ENCODE data around the gene TRAM2. TPM values are rescaled to one million over a fixed set of nuclear protein-coding genes. Genes with fewer than 3 reads are reported as not detected.

The TRAM2 gene
- polyA plus RNA-seq (ENCODE audit: insufficient read length in 3 of 3), result 10 to 100 TPM; 41.7 to 47.6 (median 46.8) TPM

DNA sequence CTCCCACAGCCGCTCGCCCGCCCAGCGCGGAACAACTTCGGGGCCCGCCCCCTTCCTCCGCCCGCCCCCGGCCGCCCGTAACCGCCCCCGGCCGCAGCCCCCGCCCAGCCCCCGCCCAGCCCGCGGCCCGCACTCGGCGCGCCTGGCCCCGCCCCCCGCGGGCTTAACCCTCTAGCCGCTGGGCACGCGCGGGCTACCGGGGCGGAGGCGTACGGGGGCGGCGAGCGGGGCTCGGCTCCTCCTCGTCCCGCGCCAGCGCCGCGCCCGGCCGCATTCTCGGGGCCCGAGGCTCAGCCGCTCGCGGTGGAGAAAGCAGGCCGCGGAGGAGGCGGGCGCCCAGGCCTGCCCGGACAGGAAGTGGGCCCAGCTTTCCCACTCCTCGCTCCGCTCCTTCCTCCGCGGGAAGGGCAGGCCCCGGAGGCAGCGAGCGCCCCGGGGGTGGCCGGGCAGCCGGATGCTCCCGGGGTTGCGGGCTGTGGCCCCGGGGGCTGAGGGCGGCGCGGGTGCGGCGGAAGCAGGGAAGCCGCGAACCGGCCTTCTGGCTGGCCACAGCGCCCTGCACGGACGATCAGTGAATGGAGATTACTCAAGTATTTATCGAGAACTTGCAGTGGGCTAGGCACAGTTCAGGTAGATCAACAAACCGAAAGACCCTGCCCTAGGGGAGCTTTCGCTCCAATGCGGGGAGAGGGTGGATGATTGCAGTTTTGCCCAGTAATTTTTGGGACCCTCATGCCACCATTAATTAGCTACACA is at the start of gene TRAM2:
Gene TRAM2 (minus strand): TSS at position 39 of the 756 bp plus-strand sequence. CDS start 145 bp downstream, outside the sequence.
- DNase-seq (ENCODE audit: low read depth in 3 of 3, low spot score in 2 of 3), result peak in 2 of 3 donors; percentile 63 to 66

DNA sequence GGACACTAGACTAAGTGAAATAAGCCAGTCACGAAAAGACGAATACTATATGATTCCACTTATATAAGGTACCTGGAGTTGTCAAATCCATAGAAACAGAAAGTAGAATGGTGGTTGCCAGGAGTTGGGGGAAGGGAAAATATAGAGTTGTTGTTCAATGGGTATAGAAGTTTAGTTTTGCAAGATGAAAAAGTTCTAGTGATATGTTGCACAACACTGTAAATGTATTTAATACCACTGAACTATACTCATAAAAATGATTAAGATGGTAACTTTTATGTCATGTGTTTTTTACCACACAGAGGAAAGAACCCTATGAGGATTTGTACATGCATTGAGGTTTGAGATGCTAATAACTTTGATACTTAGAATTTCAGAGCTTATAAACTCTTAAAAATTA is 46.0 kb upstream of the TRAM2 start:
- DNase-seq (ENCODE audit: low read depth in 3 of 3, low spot score in 2 of 3), result no peak

DNA sequence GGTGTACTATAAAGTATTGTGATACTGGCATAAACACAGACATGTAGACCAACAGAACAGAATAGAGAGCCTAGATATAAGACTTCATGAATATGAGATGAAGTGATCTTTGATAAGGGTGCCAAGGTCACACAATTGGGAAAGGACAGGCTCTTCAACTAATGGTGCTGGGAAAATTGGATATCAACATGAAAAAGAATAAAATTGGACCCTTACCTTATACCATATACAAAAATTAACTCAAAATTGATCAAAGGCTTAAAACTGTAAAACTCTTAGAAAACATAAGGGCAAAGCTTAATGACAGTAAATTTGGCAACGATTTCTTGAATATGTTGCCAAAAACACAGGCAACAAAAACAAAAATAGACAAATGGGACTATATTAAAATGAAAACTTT is 44.8 kb upstream of the TRAM2 start:
- DNase-seq (ENCODE audit: low read depth in 3 of 3, low spot score in 2 of 3), result no peak

GRCh38 chr6:52620906-52621190 is 44.0 kb upstream of the TRAM2 start:
- DNase-seq (ENCODE audit: low read depth in 3 of 3, low spot score in 2 of 3), result no peak

DNA sequence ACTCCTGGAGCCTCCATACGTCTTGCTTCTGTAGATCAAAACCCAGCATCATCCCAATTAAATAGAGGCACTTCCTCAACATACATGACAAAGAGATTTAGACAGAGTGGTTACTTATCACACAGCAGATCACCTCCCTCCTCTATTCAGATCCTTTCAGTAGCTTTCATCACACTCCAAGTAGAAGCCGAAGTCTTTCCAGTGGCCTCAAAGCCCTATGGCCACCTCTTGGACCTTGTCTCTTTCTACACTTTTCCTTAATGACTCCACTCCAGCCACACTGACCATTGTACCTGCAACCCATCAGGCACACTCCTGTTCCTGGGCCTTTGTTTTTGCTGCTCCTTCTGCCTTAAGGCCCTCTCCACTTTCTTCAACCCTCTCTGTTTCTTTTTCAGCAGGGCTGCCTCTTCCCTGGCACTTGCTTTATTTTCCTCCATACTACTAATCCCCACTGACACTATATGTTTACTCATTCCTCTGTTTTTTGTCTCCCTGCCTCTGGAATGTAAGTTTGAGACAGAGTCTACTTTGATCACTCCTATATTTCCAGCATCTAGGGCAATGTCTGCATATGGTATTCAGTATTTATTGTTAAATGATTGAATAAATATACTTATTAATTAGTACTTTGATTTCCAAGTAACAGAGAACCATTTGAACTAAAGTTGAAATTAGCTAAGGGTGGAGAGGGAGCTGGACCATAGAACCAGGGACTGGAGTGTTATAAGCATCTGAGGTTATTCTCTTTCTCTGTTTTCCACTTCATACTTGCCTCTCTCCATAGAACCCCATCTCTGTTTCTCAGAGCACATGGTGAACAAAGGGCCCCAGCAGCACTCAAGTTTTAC is 43.4 kb upstream of the TRAM2 start:
- no peak for DNase-seq (ENCODE audit: low read depth in 3 of 3, low spot score in 2 of 3)

DNA sequence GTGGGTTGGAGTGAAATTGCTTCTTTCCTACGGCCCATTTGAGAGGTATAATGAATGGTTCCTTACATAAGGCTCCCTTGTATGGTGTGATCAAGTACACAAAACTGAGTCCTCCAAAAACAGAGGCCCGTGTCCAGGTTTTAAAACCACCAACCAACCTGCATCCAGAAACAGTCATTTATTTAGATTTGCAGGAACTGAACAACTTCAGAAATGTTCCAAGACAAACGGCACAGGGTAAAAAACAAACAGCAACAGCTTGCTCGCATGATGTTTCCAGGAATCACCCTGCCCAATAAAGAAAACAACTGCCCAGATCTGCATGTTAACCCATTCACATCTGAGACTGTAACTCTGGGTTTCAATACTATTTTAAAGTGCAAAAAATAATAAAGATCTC is 40.2 kb upstream of the TRAM2 start:
- no peak for DNase-seq (ENCODE audit: low read depth in 3 of 3, low spot score in 2 of 3)

DNA sequence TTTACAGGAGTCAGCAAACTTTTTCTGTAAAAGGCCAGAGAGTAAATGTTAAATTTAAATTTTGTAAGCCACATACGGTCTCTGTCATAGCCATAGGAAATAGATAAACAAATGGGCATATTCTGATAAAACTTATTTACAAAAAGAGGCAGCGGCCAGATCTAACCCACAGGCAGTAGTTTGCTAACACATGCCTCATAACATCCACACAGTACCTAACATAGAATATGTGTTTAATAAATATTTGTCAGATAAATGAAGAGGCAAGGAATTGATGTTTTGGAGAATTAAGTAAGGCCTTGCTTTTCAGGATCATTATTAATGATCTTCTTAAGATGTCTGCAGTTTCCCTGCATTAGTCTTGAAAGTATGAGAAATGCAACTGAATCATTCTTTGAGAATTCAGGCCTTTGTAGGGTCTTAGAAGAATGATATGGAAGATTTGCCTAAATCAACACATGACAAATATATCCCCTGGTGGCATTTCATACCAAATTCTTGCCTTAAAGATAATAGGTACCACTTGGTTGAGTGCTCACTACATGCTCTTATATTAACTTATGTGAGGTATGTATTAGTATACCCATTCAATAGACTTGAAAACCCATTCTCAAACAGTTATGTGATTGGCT is 39.3 kb upstream of the TRAM2 start:
- DNase-seq (ENCODE audit: low read depth in 3 of 3, low spot score in 2 of 3), result no peak

GRCh38 chr6:52612336-52613054 is 35.6 kb upstream of the TRAM2 start:
- no peak for DNase-seq (ENCODE audit: low read depth in 3 of 3, low spot score in 2 of 3)

- DNase-seq (ENCODE audit: low read depth in 3 of 3, low spot score in 2 of 3), result no peak
Observed at GRCh38 chr6:52611833-52612232, 35.0 kb upstream of the TRAM2 start.

DNA sequence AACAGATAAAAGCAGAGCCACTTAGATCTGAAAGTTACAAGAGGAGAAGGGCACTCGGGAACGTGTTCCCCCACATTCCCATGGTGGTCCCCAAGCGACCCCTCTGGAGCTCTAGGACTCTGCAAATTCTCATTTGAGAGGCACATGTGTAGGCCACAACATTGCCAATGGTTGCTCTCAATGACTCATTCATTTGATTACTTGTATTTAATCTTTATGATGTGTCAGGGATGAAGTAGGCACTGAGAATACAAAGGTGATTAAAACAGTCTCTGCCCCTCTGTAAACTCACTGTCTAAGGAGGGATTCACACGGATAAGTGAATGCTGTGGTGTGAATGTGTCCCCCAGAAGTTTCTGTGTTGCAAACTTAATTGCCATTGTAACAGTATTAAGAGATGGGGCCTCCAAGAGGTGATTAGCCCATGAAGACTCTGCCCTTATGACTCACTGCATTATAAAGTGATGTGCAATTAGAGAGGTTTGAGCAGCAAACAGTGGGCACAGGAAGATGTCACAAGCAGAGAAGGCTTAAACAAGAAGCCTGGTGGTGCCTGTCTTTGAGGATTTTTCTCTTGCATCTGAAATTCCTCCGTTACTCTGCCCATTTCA is 34.0 kb upstream of the TRAM2 start:
- no peak for DNase-seq (ENCODE audit: low read depth in 3 of 3, low spot score in 2 of 3)

GRCh38 chr6:52610011-52610410 is 33.2 kb upstream of the TRAM2 start:
- no peak for DNase-seq (ENCODE audit: low read depth in 3 of 3, low spot score in 2 of 3)

DNA sequence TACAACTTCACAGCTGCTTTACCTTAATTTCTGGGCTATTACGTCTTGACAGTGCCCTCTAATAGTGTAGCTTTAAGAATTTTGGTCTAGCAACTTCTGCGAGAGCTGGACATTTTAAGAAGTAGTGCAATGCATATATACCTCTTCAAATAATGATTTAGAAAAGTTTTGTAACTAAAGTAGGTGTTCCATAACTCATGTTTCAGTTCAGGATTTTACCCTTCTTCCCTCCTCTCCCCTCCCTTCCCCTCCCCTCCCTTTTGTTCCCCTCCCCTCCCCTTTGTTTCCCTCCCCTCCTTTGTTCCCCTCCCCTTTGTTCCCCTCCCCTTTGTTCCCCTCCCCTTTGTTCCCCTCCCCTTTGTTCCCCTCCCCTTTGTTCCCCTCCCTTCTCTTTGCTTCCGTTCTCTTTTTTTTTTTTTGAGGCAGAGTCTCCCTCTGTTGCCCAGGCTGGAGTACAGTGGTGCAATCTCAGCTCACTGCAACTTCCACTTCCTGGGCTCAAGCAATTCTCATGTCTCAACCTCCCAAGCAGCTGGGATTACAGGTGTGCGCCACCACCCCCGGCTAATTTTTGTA is 28.8 kb upstream of the TRAM2 start:
- no peak for DNase-seq (ENCODE audit: low read depth in 3 of 3, low spot score in 2 of 3)

DNA sequence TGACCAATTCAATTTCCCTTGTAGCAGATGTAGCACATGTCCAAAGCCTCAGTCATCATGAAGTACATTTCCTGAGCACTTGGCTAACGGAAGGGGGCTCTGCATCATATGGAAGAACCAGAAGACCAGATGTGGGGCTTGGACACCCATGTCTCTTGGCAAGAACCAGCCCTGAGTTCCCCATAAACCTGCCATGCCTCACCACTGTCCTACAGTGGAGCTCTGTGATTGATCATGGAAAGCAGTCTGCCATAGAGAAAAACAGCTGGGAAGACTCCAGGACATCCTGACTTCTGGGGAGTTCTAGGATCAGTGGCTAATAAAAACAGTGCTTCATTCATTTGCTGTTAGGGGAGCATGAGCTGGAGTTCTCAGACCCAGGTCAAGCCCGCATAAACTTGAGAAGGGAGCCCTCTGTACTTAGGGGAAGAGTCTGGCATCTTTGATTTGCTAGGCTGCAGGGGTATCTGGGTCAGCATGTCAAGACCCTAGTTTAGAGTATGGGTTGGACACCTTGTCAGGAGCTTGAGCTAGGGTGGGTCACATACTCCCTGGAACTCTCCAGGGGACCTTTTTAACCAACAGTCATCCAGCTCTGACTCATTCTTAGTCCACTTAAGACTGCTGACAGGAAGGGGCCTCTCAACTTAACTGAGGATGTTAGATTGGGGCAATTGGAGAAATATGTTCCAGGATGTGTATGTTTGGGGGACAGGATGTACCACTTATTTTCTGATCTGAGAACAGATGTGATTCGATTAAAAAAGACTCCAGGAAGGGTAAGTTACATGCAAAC is 26.3 kb upstream of the TRAM2 start:
- no peak for DNase-seq (ENCODE audit: low read depth in 3 of 3, low spot score in 2 of 3)

- DNase-seq (ENCODE audit: low read depth in 3 of 3, low spot score in 2 of 3), result no peak
Observed at GRCh38 chr6:52598824-52599190, 21.9 kb upstream of the TRAM2 start.

DNA sequence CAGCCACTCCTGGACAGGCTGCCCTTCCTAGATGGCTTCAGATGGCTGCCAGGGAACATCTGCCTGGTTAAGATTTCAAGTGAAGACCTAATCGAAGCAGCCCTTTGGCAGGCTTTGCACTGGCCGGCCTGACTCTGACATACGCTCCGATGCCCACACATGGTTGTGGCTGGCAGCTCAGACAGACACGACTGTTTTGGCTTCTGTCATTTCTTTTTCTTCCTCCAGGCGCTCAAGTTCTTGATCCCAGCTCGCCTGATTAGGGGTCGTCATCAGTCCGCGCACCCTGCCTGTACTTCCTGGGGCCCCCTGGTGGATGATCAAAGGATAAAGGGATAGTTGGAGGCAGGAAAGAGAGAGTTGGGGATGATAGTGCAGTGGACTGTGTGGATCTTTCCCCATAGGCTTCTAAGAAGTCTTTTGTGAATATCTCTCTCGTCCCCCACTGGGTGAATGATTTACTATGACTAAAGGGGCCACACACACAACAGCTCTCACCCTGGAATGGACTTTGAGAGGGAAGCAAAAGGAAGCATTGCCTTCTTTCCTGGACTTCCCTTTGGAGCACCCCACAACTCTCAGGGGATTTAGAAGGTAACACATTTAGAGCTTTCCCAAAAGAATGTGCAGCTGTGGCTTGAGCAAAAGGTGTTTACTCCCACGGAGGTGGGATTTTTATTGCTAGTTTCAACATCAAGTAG is 21.4 kb upstream of the TRAM2 start:
- DNase-seq (ENCODE audit: low read depth in 3 of 3, low spot score in 2 of 3), result peak in 1 of 3 donors; percentile 53

DNA sequence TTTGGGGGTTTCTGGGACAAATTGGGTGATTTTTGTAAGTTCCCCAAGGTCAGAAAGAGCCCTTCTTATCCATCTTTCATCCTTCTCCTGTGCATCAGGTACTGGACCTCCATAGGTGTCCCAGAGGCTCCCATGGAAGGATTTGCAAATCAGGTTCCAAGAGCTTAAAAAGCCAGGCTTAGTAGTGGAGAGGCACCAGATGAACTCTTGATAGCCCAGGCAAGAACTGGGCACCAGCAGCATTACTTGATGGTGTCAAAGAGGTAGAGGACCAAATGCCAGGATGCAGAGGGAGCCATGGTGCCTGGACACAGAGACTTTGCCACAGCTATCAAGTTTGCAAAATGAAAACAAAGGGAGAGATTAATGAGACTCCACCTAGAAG is 20.9 kb upstream of the TRAM2 start:
- no peak for DNase-seq (ENCODE audit: low read depth in 3 of 3, low spot score in 2 of 3)

DNA sequence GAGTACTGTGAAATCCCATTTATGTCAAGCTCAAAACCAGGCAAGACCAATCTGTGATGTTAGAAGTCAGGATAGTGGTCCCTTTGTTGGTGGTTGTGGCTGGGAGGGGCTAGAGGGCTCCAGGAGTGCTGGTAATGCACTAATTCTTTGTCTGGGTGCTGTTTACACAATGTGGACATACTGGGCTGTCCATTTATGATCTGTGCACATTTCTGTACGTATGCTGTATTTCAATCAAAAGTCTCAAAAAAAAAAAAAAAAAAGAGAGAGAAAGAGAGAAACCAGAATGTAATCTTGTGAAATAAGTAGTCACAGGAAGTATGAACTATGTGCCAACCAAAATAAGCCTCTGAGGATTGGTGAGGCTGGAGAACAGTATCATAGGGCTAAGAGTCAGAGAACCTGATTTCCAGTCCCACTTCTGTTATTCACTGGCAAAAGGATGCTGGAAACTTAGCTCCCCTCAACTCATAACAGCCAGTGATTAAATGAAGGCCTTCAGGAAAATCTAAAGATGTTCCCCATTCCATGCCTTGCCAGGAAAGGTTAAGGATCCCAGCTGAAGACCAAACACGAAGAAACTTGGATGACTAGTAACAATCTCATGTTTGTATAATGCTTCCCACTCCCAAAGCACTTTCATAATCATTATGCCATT is 19.6 kb upstream of the TRAM2 start:
- no peak for DNase-seq (ENCODE audit: low read depth in 3 of 3, low spot score in 2 of 3)

GRCh38 chr6:52595796-52596130 is 18.9 kb upstream of the TRAM2 start:
- no peak for DNase-seq (ENCODE audit: low read depth in 3 of 3, low spot score in 2 of 3)
